Endothelial cell of umbilical vein (primary cell): Measurements from ENCODE around the gene EZR. TPM values are rescaled to one million over a fixed set of nuclear protein-coding genes. Genes with fewer than 3 reads are reported as not detected.

ENCODE experiments used
- BruUV-seq: library from RNA; stranded (reverse); fragments of 400-500 nt; replicated peaks from 2 replicates; lab custom pipeline; 2021; lab: Mats Ljungman, UMichigan
- CTCF ChIA-PET: fragments of 300-600, 350-600 bp; sonication (Branson Sonifier 250); formaldehyde crosslinking; loops from one replicate; lab custom pipeline; 2021; ENCODE audit warnings: antibody characterized with exemption, inconsistent platforms; lab: Charles Lee
- POLR2A ChIA-PET: fragments of 300-600, 350-600 bp; sonication (Branson Sonifier 250); formaldehyde crosslinking; loops from one replicate; lab custom pipeline; 2021; ENCODE audit warnings: antibody characterized with exemption, inconsistent platforms; lab: Charles Lee
- DNase-seq: peaks from one replicate; pipeline ENCODE4 v3.0.0-alpha.2; 2011; ENCODE audit warnings: low read depth, low spot score
- FAIRE-seq: peaks from 2 replicates; lab custom pipeline; 2011; peaks lifted over from hg19 to GRCh38; lab: Jason Lieb, UNC
- H2AFZ ChIP-seq: 2 replicates; pipeline ENCODE4 v1.6.0; 2012; ENCODE audit warnings: low read depth, low read length, control low read depth, inconsistent platforms
- H3K27ac ChIP-seq: 2 replicates; pipeline ENCODE4 v1.5.1; 2011; ENCODE audit warnings: low read depth, mild to moderate bottlenecking, control low read depth, low read length, moderate library complexity; ENCODE audit not compliant: insufficient read depth
- H3K27me3 ChIP-seq, 2 experiments: 2 replicates each; pipeline versions ENCODE4 v1.6.0 to v1.6.1; 2011; ENCODE audit warnings: low read length in 2 of 2, mixed read lengths in 1 of 2; ENCODE audit not compliant: control insufficient read depth in 2 of 2, insufficient read depth in 2 of 2
- H3K36me3 ChIP-seq, 2 experiments: 2 replicates in 1 of 2; 3 replicates in 1 of 2; pipeline ENCODE4 v1.5.1; 2011; ENCODE audit warnings: low read length in 2 of 2, mild to moderate bottlenecking in 1 of 2, moderate library complexity in 1 of 2; ENCODE audit not compliant: control insufficient read depth in 2 of 2, insufficient read depth in 2 of 2; ENCODE audit errors: extremely low read depth in 1 of 2
- H3K4me1 ChIP-seq: 3 replicates; pipeline ENCODE4 v1.5.1; 2011; ENCODE audit warnings: mild to moderate bottlenecking, low read length; ENCODE audit not compliant: control insufficient read depth, insufficient read depth; ENCODE audit errors: extremely low read depth
- H3K4me2 ChIP-seq: 2 replicates; pipeline ENCODE4 v1.6.1; 2011; ENCODE audit warnings: low read length, control low read depth, mixed read lengths; ENCODE audit not compliant: insufficient read depth
- H3K4me3 ChIP-seq, 3 experiments: fragments of 200-600 bp in 1 of 3; sonication (generic), shearing (Covaris generic) in 1 of 3; replicated peaks in 1 of 3; 2 replicates each; pipeline ENCODE4 v1.5.1; 2011 to 2016; ENCODE audit warnings: control low read depth in 3 of 3, low read length in 3 of 3, mild to moderate bottlenecking in 2 of 3, inconsistent platforms in 1 of 3, low read depth in 1 of 3, moderate library complexity in 1 of 3; ENCODE audit not compliant: insufficient read depth in 1 of 3
- H3K79me2 ChIP-seq: 2 replicates; pipeline ENCODE4 v1.6.0; 2012; ENCODE audit warnings: low read length, inconsistent platforms; ENCODE audit not compliant: control insufficient read depth, insufficient read depth
- H3K9ac ChIP-seq: replicated peaks from 2 replicates; pipeline ENCODE3; 2011; ENCODE audit warnings: low read length, control low read depth; ENCODE audit not compliant: insufficient read depth; ENCODE audit errors: extremely low read depth
- H3K9me1 ChIP-seq: replicated peaks from 3 replicates; pipeline ENCODE4 v1.6.0; 2011; ENCODE audit warnings: mild to moderate bottlenecking, low read length; ENCODE audit not compliant: control insufficient read depth, insufficient read depth; ENCODE audit errors: extremely low read depth
- H3K9me3 ChIP-seq: replicated peaks from 2 replicates; pipeline ENCODE4 v1.5.1; 2012; ENCODE audit warnings: low read length, inconsistent platforms; ENCODE audit not compliant: control insufficient read depth, insufficient read depth
- H4K20me1 ChIP-seq: replicated peaks from 2 replicates; pipeline ENCODE3; 2011; ENCODE audit warnings: mild to moderate bottlenecking, low read length; ENCODE audit not compliant: control insufficient read depth, insufficient read depth; ENCODE audit errors: extremely low read depth
- CTCF ChIP-seq, 2 donors: IDR thresholded peaks; 1 replicate in 1 of 2; 2 replicates in 1 of 2; pipeline ENCODE4 v1.5.1; 2011; ENCODE audit warnings: low read length in 2 of 2, mild to moderate bottlenecking in 2 of 2, moderate library complexity in 2 of 2, control low read depth in 1 of 2, inconsistent platforms in 1 of 2, low read depth in 1 of 2; ENCODE audit not compliant: insufficient read depth in 1 of 2; ENCODE audit errors: extremely low read depth in 1 of 2
- EZH2 ChIP-seq: IDR thresholded peaks from 2 replicates; pipeline ENCODE4 v1.6.1; 2012; ENCODE audit warnings: borderline replicate concordance, low read depth, mild to moderate bottlenecking, moderate library complexity, low read length, inconsistent platforms; ENCODE audit not compliant: severe bottlenecking
- FOS ChIP-seq: IDR thresholded peaks from 2 replicates; pipeline ENCODE4 v1.6.1; 2011; ENCODE audit warnings: mild to moderate bottlenecking, low read length, moderate library complexity, borderline replicate concordance; ENCODE audit not compliant: insufficient read depth
- GATA2 ChIP-seq: IDR thresholded peaks from 2 replicates; pipeline ENCODE4 v1.7.0; 2011; ENCODE audit warnings: low read depth, mild to moderate bottlenecking, moderate library complexity, mixed read lengths, low read length; ENCODE audit not compliant: insufficient read length, insufficient read depth
- JUN ChIP-seq: IDR thresholded peaks from 2 replicates; pipeline ENCODE4 v1.6.1; 2011; ENCODE audit warnings: borderline replicate concordance, low read depth; ENCODE audit not compliant: insufficient read length, insufficient read depth
- MAX ChIP-seq: IDR thresholded peaks from 2 replicates; pipeline ENCODE4 v1.6.1; 2011; ENCODE audit not compliant: insufficient read depth, insufficient read length
- MYC ChIP-seq: IDR thresholded peaks from one replicate; pipeline ENCODE4 v1.6.1; 2011; ENCODE audit warnings: mild to moderate bottlenecking, low read depth, low read length
- POLR2A ChIP-seq: IDR thresholded peaks from 2 replicates; pipeline ENCODE4 v1.6.1; 2012; ENCODE audit warnings: low read depth, mild to moderate bottlenecking, control low read depth, low read length
- POLR2AphosphoS5 ChIP-seq: IDR thresholded peaks from 2 replicates; pipeline ENCODE4 v1.6.1; 2012; ENCODE audit warnings: low read depth, mild to moderate bottlenecking, control low read depth, low read length, moderate library complexity; ENCODE audit not compliant: insufficient read depth
- dilution Hi-C: fragments of 300-500 bp; cut with MboI; formaldehyde crosslinking; loops from one replicate; pipeline ENCODE4 v1.15.0; 2019; ENCODE audit warnings: low sequenced_read_pairs; ENCODE audit not compliant: extremely low pct_ligation_motif_present
- intact Hi-C: fragments of 100-400 bp; cut with micrococcal nuclease; formaldehyde crosslinking; loops from one replicate; pipeline ENCODE4 v1.10.0; 2022
- polyA plus RNA-seq, 4 experiments: library from polyadenylated mRNA; depleted of rRNA in 3 of 4; stranded (reverse) in 3 of 4; unstranded in 1 of 4; fragments of >200 nt; gene quantifications; 2 replicates each; pipeline versions ENCODE4 v1.2.1 to v1.2.3, GENCODE V29; 2011 to 2012; ENCODE audit warnings: missing spikeins in 1 of 4
- total RNA-seq: library from RNA; stranded (reverse); gene quantifications from 2 replicates; pipeline ENCODE4 v1.2.3, GENCODE V29; 2021

EZR gene
- total and polyA plus RNA-seq, 2 donors (not counting 3 experiments of a cell fraction or from before 2014, with no cell fraction given) = 58.5 to 108 TPM

- Histone ChIP-seq H3K79me2 (no peaks in the 10 kb centered on the region), H3K4me1 (no peaks in the 10 kb centered on the region), H3K9me3 (no peaks in the 10 kb centered on the region), H3K4me2 (no peak overlapping the region), H4K20me1 (no peaks in the 10 kb centered on the region), H3K4me3 (no peak overlapping the region), H3K27ac (no peak overlapping the region), H2AFZ (no peak overlapping the region), H3K27me3 (no peaks in the 10 kb centered on the region), H3K9me1 (no peaks in the 10 kb centered on the region), H3K36me3 (peaks cover 17 to 53% of the 10 kb centered on the region in 2 experiments), H3K9ac (no peak overlapping the region)
- DNase-seq = no peak
- dilution Hi-C loops (no loop called here), intact Hi-C loops (no loop called here)
- FAIRE-seq = no peak
- ChIA-PET CTCF (interaction anchor here (1.1 to 1.5 kb wide), 2 partner anchors 55 to 199 kb away, joined by 3 to 4 read pairs; no protein-coding TSS in a partner anchor), POLR2A (no interaction called here)
- no TSS peak for BruUV-seq
- TF ChIP-seq CTCF (IDR thresholded peaks at IDR 0.05; ENCODE audit: extremely low read depth in 1 of 2, insufficient read depth in 1 of 2, low read depth in 1 of 2, low read length in 2 of 2) (no peak), POLR2AphosphoS5 (no peak), FOS (no peak), MYC (no peak), JUN (no peak), MAX (no peak), EZH2 (no peak), GATA2 (no peak), POLR2A (no peak)
Observed at GRCh38 chr6:158773581-158774449, 45.4 kb downstream of the EZR start.
